ENCODE results near the gene AP1S1.
A peak's percentile ranks its signal among the peaks of the same experiment; 100 is the strongest.
"Not testable (repeated sequence)": the region's sequence is repeated elsewhere in the genome, so short reads cannot be mapped to it uniquely, and the experiment has no call there.

Gene AP1S1

GRCh38 chr7:101123703-101124068 is 30.6 kb upstream of the AP1S1 start:
- no peaks in the 10 kb centered on the region for H3K9me3 ChIP-seq (ENCODE audit: control insufficient read depth in 1 of 2, low read length in 2 of 2)
- peaks cover 5 to 11% of the 10 kb centered on the region in 2 donors for H3K27me3 ChIP-seq (ENCODE audit: control insufficient read depth in 1 of 2, insufficient read depth in 2 of 2, low read length in 2 of 2)
- H3K4me1 ChIP-seq (ENCODE audit: control insufficient read depth in 1 of 2, insufficient read depth in 2 of 2, low read length in 2 of 2), result peaks cover 20% of the 10 kb centered on the region in 2 donors
- no peaks in the 10 kb centered on the region for H3K36me3 ChIP-seq (ENCODE audit: control insufficient read depth in 1 of 2, insufficient read depth in 2 of 2, low read length in 2 of 2)
- H3K4me3 ChIP-seq (ENCODE audit: low read depth in 1 of 2, low read length in 2 of 2), result no peak overlapping the region
- no peak overlapping the region for H3K27ac ChIP-seq (ENCODE audit: low read depth, low read length)
- no peak overlapping the region for H3K9ac ChIP-seq (ENCODE audit: low read depth in 1 of 2, low read length in 2 of 2)

- Histone ChIP-seq H3K27ac (ENCODE audit: low read depth, low read length) (peak overlapping the region; percentile 42), H3K9me3 (ENCODE audit: control insufficient read depth in 1 of 2, low read length in 2 of 2) (no peaks in the 10 kb centered on the region), H3K36me3 (ENCODE audit: control insufficient read depth in 1 of 2, insufficient read depth in 2 of 2, low read length in 2 of 2) (no peaks in the 10 kb centered on the region), H3K27me3 (ENCODE audit: control insufficient read depth in 1 of 2, insufficient read depth in 2 of 2, low read length in 2 of 2) (peaks cover 5 to 12% of the 10 kb centered on the region in 2 donors), H3K9ac (ENCODE audit: low read depth in 1 of 2, low read length in 2 of 2) (no peak overlapping the region), H3K4me3 (ENCODE audit: low read depth in 1 of 2, low read length in 2 of 2) (no peak overlapping the region), H3K4me1 (ENCODE audit: control insufficient read depth in 1 of 2, insufficient read depth in 2 of 2, low read length in 2 of 2) (peaks cover 20% of the 10 kb centered on the region in 2 donors)
Measured at GRCh38 chr7:101124376-101125056, 29.8 kb upstream of the AP1S1 start.

- Histone ChIP-seq H3K9me3 (ENCODE audit: control insufficient read depth in 1 of 2, low read length in 2 of 2) (no peaks in the 10 kb centered on the region), H3K36me3 (ENCODE audit: control insufficient read depth in 1 of 2, insufficient read depth in 2 of 2, low read length in 2 of 2) (no peaks in the 10 kb centered on the region), H3K4me3 (ENCODE audit: low read depth in 1 of 2, low read length in 2 of 2) (peak overlapping the region in 1 of 2 donors; percentile 42), H3K9ac (ENCODE audit: low read depth in 1 of 2, low read length in 2 of 2) (no peak overlapping the region), H3K27ac (ENCODE audit: low read depth, low read length) (peak overlapping the region; percentile 15), H3K4me1 (ENCODE audit: control insufficient read depth in 1 of 2, insufficient read depth in 2 of 2, low read length in 2 of 2) (peaks cover 20% of the 10 kb centered on the region in 2 donors), H3K27me3 (ENCODE audit: control insufficient read depth in 1 of 2, insufficient read depth in 2 of 2, low read length in 2 of 2) (peaks cover 5 to 12% of the 10 kb centered on the region in 2 donors)
Measured at GRCh38 chr7:101125989-101126650, 28.2 kb upstream of the AP1S1 start.

- H3K9ac ChIP-seq (ENCODE audit: low read depth in 1 of 2, low read length in 2 of 2), result peak within 1 kb of the TSS; percentile 17 to 32
- peak within 1 kb of the TSS; percentile 42 to 46 for H3K4me3 ChIP-seq (ENCODE audit: low read depth in 1 of 2, low read length in 2 of 2)
- peak within 1 kb of the TSS; percentile 15 for H3K27ac ChIP-seq (ENCODE audit: low read depth, low read length)
- H3K36me3 ChIP-seq (ENCODE audit: control insufficient read depth in 1 of 2, insufficient read depth in 2 of 2, low read length in 2 of 2), result no peaks in the 10 kb centered on the region
- H3K4me1 ChIP-seq (ENCODE audit: control insufficient read depth in 1 of 2, insufficient read depth in 2 of 2, low read length in 2 of 2), result peaks cover 18 to 20% of the 10 kb centered on the region in 2 donors
- peaks cover 5 to 12% of the 10 kb centered on the region in 2 donors for H3K27me3 ChIP-seq (ENCODE audit: control insufficient read depth in 1 of 2, insufficient read depth in 2 of 2, low read length in 2 of 2)
- no peaks in the 10 kb centered on the region for H3K9me3 ChIP-seq (ENCODE audit: control insufficient read depth in 1 of 2, low read length in 2 of 2)
Measured at GRCh38 chr7:101126651-101127459, 27.4 kb upstream of the AP1S1 start, which contains the start of gene SERPINE1. Gene SERPINE1 (plus strand): TSS chr7:101127104. CDS start chr7:101128394, 1,290 bp downstream.

GRCh38 chr7:101127460-101128039 is 26.7 kb upstream of the AP1S1 start:
- Histone ChIP-seq H3K4me1 (ENCODE audit: control insufficient read depth in 1 of 2, insufficient read depth in 2 of 2, low read length in 2 of 2) (peaks cover 15 to 19% of the 10 kb centered on the region in 2 donors), H3K27me3 (ENCODE audit: control insufficient read depth in 1 of 2, insufficient read depth in 2 of 2, low read length in 2 of 2) (peaks cover 5 to 12% of the 10 kb centered on the region in 2 donors), H3K4me3 (ENCODE audit: low read depth in 1 of 2, low read length in 2 of 2) (peak overlapping the region; percentile 42 to 46), H3K36me3 (ENCODE audit: control insufficient read depth in 1 of 2, insufficient read depth in 2 of 2, low read length in 2 of 2) (no peaks in the 10 kb centered on the region), H3K27ac (ENCODE audit: low read depth, low read length) (no peak overlapping the region), H3K9ac (ENCODE audit: low read depth in 1 of 2, low read length in 2 of 2) (peak overlapping the region; percentile 4 to 17), H3K9me3 (ENCODE audit: control insufficient read depth in 1 of 2, low read length in 2 of 2) (no peaks in the 10 kb centered on the region)

GRCh38 chr7:101128040-101128834 is 26.0 kb upstream of the AP1S1 start:
- H3K4me3 ChIP-seq (ENCODE audit: low read depth in 1 of 2, low read length in 2 of 2), result peak overlapping the region in 1 of 2 donors; percentile 22
- no peak overlapping the region for H3K9ac ChIP-seq (ENCODE audit: low read depth in 1 of 2, low read length in 2 of 2)
- H3K27ac ChIP-seq (ENCODE audit: low read depth, low read length), result no peak overlapping the region
- H3K36me3 ChIP-seq (ENCODE audit: control insufficient read depth in 1 of 2, insufficient read depth in 2 of 2, low read length in 2 of 2), result no peaks in the 10 kb centered on the region
- H3K27me3 ChIP-seq (ENCODE audit: control insufficient read depth in 1 of 2, insufficient read depth in 2 of 2, low read length in 2 of 2), result peaks cover 5 to 12% of the 10 kb centered on the region in 2 donors
- H3K4me1 ChIP-seq (ENCODE audit: control insufficient read depth in 1 of 2, insufficient read depth in 2 of 2, low read length in 2 of 2), result peaks cover 13 to 15% of the 10 kb centered on the region in 2 donors
- H3K9me3 ChIP-seq (ENCODE audit: control insufficient read depth in 1 of 2, low read length in 2 of 2), result no peaks in the 10 kb centered on the region

GRCh38 chr7:101129603-101130117 is 24.6 kb upstream of the AP1S1 start:
- H3K9me3 ChIP-seq (ENCODE audit: control insufficient read depth in 1 of 2, low read length in 2 of 2), result no peaks in the 10 kb centered on the region
- H3K9ac ChIP-seq (ENCODE audit: low read depth in 1 of 2, low read length in 2 of 2), result no peak overlapping the region
- no peak overlapping the region for H3K27ac ChIP-seq (ENCODE audit: low read depth, low read length)
- H3K4me1 ChIP-seq (ENCODE audit: control insufficient read depth in 1 of 2, insufficient read depth in 2 of 2, low read length in 2 of 2), result peaks cover 13 to 15% of the 10 kb centered on the region in 2 donors
- H3K27me3 ChIP-seq (ENCODE audit: control insufficient read depth in 1 of 2, insufficient read depth in 2 of 2, low read length in 2 of 2), result peaks cover 5 to 12% of the 10 kb centered on the region in 2 donors
- H3K36me3 ChIP-seq (ENCODE audit: control insufficient read depth in 1 of 2, insufficient read depth in 2 of 2, low read length in 2 of 2), result no peaks in the 10 kb centered on the region
- H3K4me3 ChIP-seq (ENCODE audit: low read depth in 1 of 2, low read length in 2 of 2), result no peak overlapping the region

GRCh38 chr7:101132626-101133600 is 21.4 kb upstream of the AP1S1 start:
- H3K27ac ChIP-seq (ENCODE audit: low read depth, low read length); H3K36me3 ChIP-seq (ENCODE audit: control insufficient read depth in 1 of 2, insufficient read depth in 2 of 2, low read length in 2 of 2); H3K9ac ChIP-seq (ENCODE audit: low read depth in 1 of 2, low read length in 2 of 2); H3K4me1 ChIP-seq (ENCODE audit: control insufficient read depth in 1 of 2, insufficient read depth in 2 of 2, low read length in 2 of 2); H3K4me3 ChIP-seq (ENCODE audit: low read depth in 1 of 2, low read length in 2 of 2); H3K9me3 ChIP-seq (ENCODE audit: control insufficient read depth in 1 of 2, low read length in 2 of 2); H3K27me3 ChIP-seq (ENCODE audit: control insufficient read depth in 1 of 2, insufficient read depth in 2 of 2, low read length in 2 of 2): not testable (repeated sequence)

All from duodenal mucosa (tissue), 2 donors.